Measurements from ENCODE around the gene AQP1. TPM values are rescaled to one million over a fixed set of nuclear protein-coding genes. Genes with fewer than 3 reads are reported as not detected.

The AQP1 gene
- total RNA-seq, 1 experiment from 2014 or later = 1.4 TPM

- DNase-seq (ENCODE audit: low spot score) = no peak
These were observed 62.3 kb downstream of the AQP1 start for GRCh38 chr7:30973791-30974604.

DNA sequence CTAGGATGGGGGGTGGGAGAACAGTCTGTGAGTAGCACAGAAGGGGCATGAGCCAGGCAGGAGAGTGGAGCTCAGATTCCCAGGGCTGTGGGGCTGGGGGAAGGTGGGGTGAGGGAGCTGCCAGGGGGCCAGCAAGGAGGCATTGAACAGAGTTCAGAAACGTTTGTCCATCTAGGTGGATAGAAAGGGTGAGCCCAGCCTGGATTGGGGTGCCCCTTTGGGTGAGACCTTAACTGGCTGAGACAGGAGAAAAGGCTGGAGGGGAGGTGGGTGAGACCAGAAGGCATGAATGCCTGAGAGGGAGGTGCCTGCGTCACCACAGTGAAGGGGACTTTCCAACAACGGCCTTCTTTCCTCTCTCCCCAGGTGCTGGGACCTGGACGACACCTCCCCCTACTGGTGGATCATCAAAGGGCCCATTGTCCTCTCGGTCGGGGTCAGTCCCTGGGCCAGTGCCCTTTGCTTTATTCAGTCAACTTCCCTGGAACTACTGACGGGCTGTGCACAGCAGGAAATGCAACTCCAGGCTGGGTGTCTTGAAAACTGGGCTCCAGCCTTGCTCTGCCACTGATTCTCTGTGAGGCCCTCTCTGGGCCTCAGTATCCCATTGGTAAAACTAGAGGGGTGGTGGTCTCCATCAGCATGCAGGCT lies 63.1 kb downstream of the AQP1 start:
- peak; percentile 75 for DNase-seq (ENCODE audit: low spot score)

Other genes with a start within 250 kb of the AQP1 start
- gene CRHR2, start 229.4 kb upstream of the AQP1 start, total RNA-seq (2014; rRNA removed; shearing (Covaris generic)) = not detected in 2 replicates
- gene INMT, start 159.7 kb upstream of the AQP1 start, total RNA-seq (2014; rRNA removed; shearing (Covaris generic)) = 0.66 and 0.68 TPM in 2 replicates
- 6.9 and 7.5 TPM in 2 replicates for gene MINDY4, start 140.4 kb upstream of the AQP1 start, total RNA-seq (2014; rRNA removed; shearing (Covaris generic))
- gene GHRHR, start 52.1 kb downstream of the AQP1 start, total RNA-seq (2014; rRNA removed; shearing (Covaris generic)) = not detected in 2 replicates
- gene ADCYAP1R1, start 140.5 kb downstream of the AQP1 start, total RNA-seq (2014; rRNA removed; shearing (Covaris generic)) = 0.17 and 0.27 TPM in 2 replicates